Subcutaneous abdominal adipose tissue (tissue), 5 donors: ENCODE results near the gene NAT8L.
A peak's percentile ranks its signal among the peaks of the same experiment; 100 is the strongest.
"Not testable (repeated sequence)": the region's sequence is repeated elsewhere in the genome, so short reads cannot be mapped to it uniquely, and the experiment has no call there.

Source experiments
- H3K27ac ChIP-seq: one replicate; pipeline ENCODE4 v1.7.0; 2013; ENCODE audit warnings: low read depth, mild to moderate bottlenecking, inconsistent platforms, low read length, moderate library complexity
- H3K27me3 ChIP-seq, 5 donors: one replicate each; pipeline ENCODE4 v1.7.0; 2013; ENCODE audit warnings: low read length in 5 of 5, inconsistent platforms in 1 of 5; ENCODE audit not compliant: control insufficient read depth in 5 of 5, insufficient read depth in 4 of 5
- H3K36me3 ChIP-seq, 5 donors: one replicate each; pipeline ENCODE4 v1.7.0; 2013; ENCODE audit warnings: low read length in 5 of 5; ENCODE audit not compliant: control insufficient read depth in 5 of 5, insufficient read depth in 5 of 5
- H3K4me1 ChIP-seq, 5 donors: one replicate each; pipeline ENCODE4 v1.7.0; 2013; ENCODE audit warnings: low read length in 5 of 5, mild to moderate bottlenecking in 3 of 5, moderate library complexity in 1 of 5; ENCODE audit not compliant: control insufficient read depth in 5 of 5, insufficient read depth in 5 of 5
- H3K4me3 ChIP-seq, 5 donors: one replicate each; pipeline ENCODE4 v1.7.0; 2013; ENCODE audit warnings: low read length in 5 of 5, low read depth in 1 of 5
- H3K9ac ChIP-seq, 5 donors: one replicate each; pipeline ENCODE4 v1.7.0; 2013; ENCODE audit warnings: low read length in 5 of 5, mild to moderate bottlenecking in 4 of 5, moderate library complexity in 3 of 5
- H3K9me3 ChIP-seq, 5 donors: one replicate each; pipeline ENCODE4 v1.7.0; 2013; ENCODE audit warnings: low read length in 5 of 5; ENCODE audit not compliant: control insufficient read depth in 5 of 5
- donor health status: healthy.
- donor health status: healthy.
- donor health status: healthy.
- donor health status: healthy.
- donor health status: healthy.

The NAT8L gene

GRCh38 chr4:2059046-2059725 lies at the start of gene NAT8L:
TSS of gene NAT8L (plus strand) at chr4:2059327. CDS start at chr4:2059512, 185 bp downstream.
- H3K9ac ChIP-seq: no peak within 1 kb of the TSS

GRCh38 chr4:2009651-2010233 lies 49.4 kb upstream of the NAT8L start:
- H3K4me3 ChIP-seq: peak overlapping the region in 4 of 5 donors; percentile 85 to 100 (median 96)
- H3K27ac ChIP-seq: peak overlapping the region; percentile 96
- peaks cover 0 to 9% (median 4%) of the 10 kb centered on the region in 5 donors for H3K36me3 ChIP-seq
- no peaks in the 10 kb centered on the region for H3K27me3 ChIP-seq
- H3K9me3 ChIP-seq: no peaks in the 10 kb centered on the region
- H3K4me1 ChIP-seq: peaks cover 3 to 40% (median 23%) of the 10 kb centered on the region in 5 donors
- peak overlapping the region; percentile 68 to 98 (median 96) for H3K9ac ChIP-seq

More at GRCh38 chr4:2059046-2059725, at the start of gene NAT8L:
- Histone ChIP-seq H3K9me3 (no peaks in the 10 kb centered on the region), H3K4me1 (peaks cover 0 to 40% (median 38%) of the 10 kb centered on the region in 5 donors), H3K4me3 (peak within 1 kb of the TSS in 4 of 5 donors; percentile 6 to 61 (median 52)), H3K27me3 (peaks cover 0 to 23% (median 3%) of the 10 kb centered on the region in 5 donors), H3K27ac (no peak within 1 kb of the TSS), H3K36me3 (no peaks in the 10 kb centered on the region)

GRCh38 chr4:2011583-2011982 lies 47.5 kb upstream of the NAT8L start:
- Histone ChIP-seq H3K9ac (no peak overlapping the region), H3K36me3 (no peaks in the 10 kb centered on the region)

GRCh38 chr4:2015008-2015407 lies 44.1 kb upstream of the NAT8L start:
- Histone ChIP-seq H3K27ac (no peak overlapping the region), H3K4me3 (no peak overlapping the region), H3K9me3 (no peaks in the 10 kb centered on the region), H3K27me3 (peaks cover 0 to 6% (median 0%) of the 10 kb centered on the region in 5 donors), H3K9ac (no peak overlapping the region), H3K4me1 (peaks cover 0 to 19% (median 4%) of the 10 kb centered on the region in 5 donors), H3K36me3 (no peaks in the 10 kb centered on the region)

More at GRCh38 chr4:2011583-2011982, 47.5 kb upstream of the NAT8L start:
- no peak overlapping the region for H3K4me3 ChIP-seq
- H3K9me3 ChIP-seq: no peaks in the 10 kb centered on the region
- no peaks in the 10 kb centered on the region for H3K27me3 ChIP-seq
- H3K27ac ChIP-seq: no peak overlapping the region
- peaks cover 3 to 40% (median 23%) of the 10 kb centered on the region in 5 donors for H3K4me1 ChIP-seq

- not testable (repeated sequence) for H3K27ac ChIP-seq, H3K4me1 ChIP-seq, H3K9me3 ChIP-seq, H3K36me3 ChIP-seq, H3K4me3 ChIP-seq, H3K9ac ChIP-seq
- peaks cover 2 to 11% (median 6%) of the 10 kb centered on the region in 5 donors for H3K27me3 ChIP-seq
Measured at GRCh38 chr4:2021358-2022018, 37.6 kb upstream of the NAT8L start.

GRCh38 chr4:2024683-2025082 lies 34.4 kb upstream of the NAT8L start:
- Histone ChIP-seq H3K9me3 (no peaks in the 10 kb centered on the region), H3K27me3 (peaks cover 2 to 11% (median 5%) of the 10 kb centered on the region in 5 donors), H3K4me1 (peaks cover 0 to 3% (median 0%) of the 10 kb centered on the region in 5 donors), H3K9ac (no peak overlapping the region), H3K27ac (no peak overlapping the region), H3K4me3 (no peak overlapping the region), H3K36me3 (no peaks in the 10 kb centered on the region)

GRCh38 chr4:2025817-2026216 lies 33.3 kb upstream of the NAT8L start:
- Histone ChIP-seq H3K9me3 (no peaks in the 10 kb centered on the region), H3K4me1 (peaks cover 0 to 3% (median 0%) of the 10 kb centered on the region in 5 donors), H3K36me3 (no peaks in the 10 kb centered on the region), H3K9ac (no peak overlapping the region), H3K27me3 (peaks cover 0 to 11% (median 5%) of the 10 kb centered on the region in 5 donors), H3K27ac (no peak overlapping the region), H3K4me3 (no peak overlapping the region)

GRCh38 chr4:2027120-2027519 lies 32.0 kb upstream of the NAT8L start:
- H3K36me3 ChIP-seq, H3K4me3 ChIP-seq, H3K4me1 ChIP-seq, H3K27me3 ChIP-seq, H3K27ac ChIP-seq, H3K9me3 ChIP-seq, H3K9ac ChIP-seq: not testable (repeated sequence)

- not testable (repeated sequence) for H3K4me1 ChIP-seq, H3K36me3 ChIP-seq, H3K27me3 ChIP-seq, H3K27ac ChIP-seq, H3K4me3 ChIP-seq, H3K9ac ChIP-seq, H3K9me3 ChIP-seq
Measured at GRCh38 chr4:2031161-2031560, 28.0 kb upstream of the NAT8L start.

- H3K27me3 ChIP-seq: peaks cover 0 to 14% (median 0%) of the 10 kb centered on the region in 5 donors
- no peak overlapping the region for H3K4me3 ChIP-seq
- H3K9me3 ChIP-seq: no peaks in the 10 kb centered on the region
- H3K27ac ChIP-seq: no peak overlapping the region
- no peaks in the 10 kb centered on the region for H3K36me3 ChIP-seq
- no peak overlapping the region for H3K9ac ChIP-seq
- H3K4me1 ChIP-seq: peaks cover 0 to 11% (median 6%) of the 10 kb centered on the region in 5 donors
Measured at GRCh38 chr4:2036327-2036726, 22.8 kb upstream of the NAT8L start.
